T47D (cell line): Measurements from ENCODE around the gene ENO4.

ENCODE experiments used
- DNase-seq, 2 experiments: peaks; one replicate each; pipeline versions ENCODE4 v3.0.0 to v3.0.0-alpha.2; 2011 to 2012; ENCODE audit warnings: low read depth in 1 of 2, low spot score in 1 of 2
- JUND ChIP-seq: IDR thresholded peaks from 2 replicates; pipeline ENCODE4 v1.6.1; 2012; ENCODE audit warnings: low read depth
- in situ Hi-C: cut with HindIII; loops from 2 replicates; pipeline ENCODE4 v1.10.0; 2016; ENCODE audit warnings: low sequenced_read_pairs, low pct_unique_long_range_greater_than_20kb

Gene ENO4

GRCh38 chr10:116836902-116837523, 12.3 kb upstream of the ENO4 start:
- in situ Hi-C loops: no loop called here

GRCh38 chr10:116838143-116838725, 11.1 kb upstream of the ENO4 start:
- no peak for TF ChIP-seq JUND
- no peak for DNase-seq
- in situ Hi-C loops: no loop called here

More at GRCh38 chr10:116836902-116837523, 12.3 kb upstream of the ENO4 start:
- no peak for TF ChIP-seq JUND
- DNase-seq: peak in 1 of 2 experiments; percentile 32

- no peak for DNase-seq
- TF ChIP-seq JUND: no peak
- in situ Hi-C loops: no loop called here
These were observed 8.8 kb upstream of the ENO4 start for GRCh38 chr10:116840389-116841075.

- TF ChIP-seq JUND: no peak
- in situ Hi-C loops: no loop called here
- DNase-seq: no peak
These were observed 3.5 kb upstream of the ENO4 start for GRCh38 chr10:116845823-116846222.

GRCh38 chr10:116848032-116848943, 1.0 kb upstream of the ENO4 start:
- DNase-seq: no peak
- in situ Hi-C loops: no loop called here
- TF ChIP-seq JUND: no peak

- DNase-seq: no peak
- no peak for TF ChIP-seq JUND
These were observed 403 bp upstream of the ENO4 start for GRCh38 chr10:116848944-116849247.

GRCh38 chr10:116850058-116850611, 836 bp downstream of the ENO4 start:
- TF ChIP-seq JUND: no peak
- DNase-seq: no peak
- in situ Hi-C loops: no loop called here

More at GRCh38 chr10:116848944-116849247, 403 bp upstream of the ENO4 start:
- in situ Hi-C loops: no loop called here

- peak in 1 of 2 experiments; percentile 43 for DNase-seq
- in situ Hi-C loops: no loop called here
- no peak for TF ChIP-seq JUND
These were observed 2.9 kb downstream of the ENO4 start for GRCh38 chr10:116852246-116852645.

GRCh38 chr10:116853287-116853686, 4.0 kb downstream of the ENO4 start:
- TF ChIP-seq JUND: no peak
- no peak for DNase-seq
- in situ Hi-C loops: no loop called here

- TF ChIP-seq JUND: no peak
- in situ Hi-C loops: no loop called here
These were observed 4.4 kb downstream of the ENO4 start for GRCh38 chr10:116853701-116854100.

GRCh38 chr10:116857156-116857555, 7.9 kb downstream of the ENO4 start:
- no peak for TF ChIP-seq JUND
- in situ Hi-C loops: no loop called here
- DNase-seq: no peak

More at GRCh38 chr10:116853701-116854100, 4.4 kb downstream of the ENO4 start:
- no peak for DNase-seq

- no peak for TF ChIP-seq JUND
- in situ Hi-C loops: no loop called here
- no peak for DNase-seq
These were observed 12.5 kb downstream of the ENO4 start for GRCh38 chr10:116861796-116862195.
